Coronary artery (tissue), 2 donors: ENCODE data around the gene MOB3B.

Source experiments
- DNase-seq: peaks from one replicate; pipeline ENCODE4 v3.0.0-alpha.2; 2017; ENCODE audit warnings: low spot score
- H3K27ac ChIP-seq, 2 donors: fragments of 200-600 bp; sonication (generic); one replicate each; pipeline ENCODE4 v1.5.1; 2016 to 2019
- H3K4me3 ChIP-seq: fragments of 200-600 bp; sonication (generic); 2 replicates; pipeline ENCODE4 v1.5.1; 2016; ENCODE audit warnings: mild to moderate bottlenecking, moderate library complexity
- CTCF ChIP-seq: fragments of 200-600 bp; sonication (generic); IDR thresholded peaks from one replicate; pipeline ENCODE4 v1.5.1; 2019; ENCODE audit warnings: antibody characterized with exemption

Gene MOB3B

GRCh38 chr9:27297050-27297449, 232.6 kb downstream of the MOB3B start, which contains the start of gene EQTN:
Gene EQTN (minus strand): TSS chr9:27297150. CDS start chr9:27297055, 95 bp downstream.
- DNase-seq, result no peak
- TF ChIP-seq CTCF, result no peak
- Histone ChIP-seq H3K27ac (no peak within 1 kb of the TSS), H3K4me3 (no peak within 1 kb of the TSS)

GRCh38 chr9:27293996-27294395, 235.6 kb downstream of the MOB3B start:
- no peak for DNase-seq
- no peak overlapping the region for H3K27ac ChIP-seq
- no peak overlapping the region for H3K4me3 ChIP-seq
- no peak for TF ChIP-seq CTCF

GRCh38 chr9:27292659-27293405, 236.8 kb downstream of the MOB3B start:
- no peak overlapping the region for H3K4me3 ChIP-seq
- no peak for TF ChIP-seq CTCF
- no peak for DNase-seq
- H3K27ac ChIP-seq, result no peak overlapping the region

- no peak for TF ChIP-seq CTCF
- DNase-seq, result no peak
- Histone ChIP-seq H3K4me3 (no peak overlapping the region), H3K27ac (no peak overlapping the region)
Observed at GRCh38 chr9:27291292-27291691, 238.3 kb downstream of the MOB3B start.

GRCh38 chr9:27282269-27282668, 247.3 kb downstream of the MOB3B start:
- no peak for DNase-seq
- no peak overlapping the region for H3K4me3 ChIP-seq
- H3K27ac ChIP-seq, result no peak overlapping the region
- TF ChIP-seq CTCF, result no peak

GRCh38 chr9:27280860-27281259, 248.8 kb downstream of the MOB3B start:
- TF ChIP-seq CTCF, result no peak
- DNase-seq, result no peak
- Histone ChIP-seq H3K27ac (no peak overlapping the region), H3K4me3 (peak overlapping the region; percentile 33)

GRCh38 chr9:27280249-27280648, 249.4 kb downstream of the MOB3B start:
- TF ChIP-seq CTCF, result no peak
- Histone ChIP-seq H3K4me3 (no peak overlapping the region), H3K27ac (no peak overlapping the region)
- no peak for DNase-seq
